Measurements from ENCODE around the gene PLEKHM3.
A peak's percentile ranks its signal among the peaks of the same experiment; 100 is the strongest.

DNA sequence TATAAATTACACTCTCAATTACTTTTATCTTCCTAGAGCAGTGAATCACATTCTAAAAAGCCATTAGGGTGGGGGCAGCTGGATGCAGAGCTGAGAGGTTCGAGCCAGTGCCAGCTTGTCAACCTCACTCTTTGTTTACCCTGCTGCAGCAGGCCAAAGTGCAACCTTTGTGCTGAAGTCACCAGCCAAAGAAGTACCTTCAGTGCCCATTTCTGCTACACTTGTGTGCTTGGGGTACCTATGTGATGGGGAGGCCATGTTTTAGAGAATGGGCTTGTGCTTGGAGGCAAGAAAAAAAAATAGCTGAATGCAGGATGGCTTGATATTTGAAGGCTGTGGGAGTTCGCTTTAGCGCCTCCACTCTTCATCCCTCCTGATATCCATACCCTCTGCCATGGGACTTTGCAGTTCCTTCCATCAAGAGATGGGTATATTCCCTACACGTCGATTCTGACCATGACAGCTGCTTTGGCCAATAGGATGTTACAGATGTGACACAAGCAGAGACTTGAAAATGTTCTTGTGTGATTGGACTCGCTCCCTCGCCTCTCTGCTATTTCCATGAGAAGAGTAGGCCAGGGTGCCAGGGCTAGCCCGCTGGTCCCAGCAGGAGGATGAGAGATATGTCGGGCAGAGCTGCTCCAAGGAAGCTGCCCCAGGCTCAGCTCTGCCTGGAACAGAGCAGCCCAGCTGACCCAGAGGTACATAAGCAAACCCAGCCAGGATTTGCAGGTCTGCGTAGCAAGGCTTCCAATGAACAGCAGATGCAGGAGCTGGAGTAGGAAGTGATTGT is 242.9 kb downstream of the PLEKHM3 start:
- TF ChIP-seq ZFP36L2 (CRISPR knock-in tag; IDR thresholded peaks at IDR 0.05) (no peak), ETV6 (CRISPR knock-in tag; conservative IDR thresholded peaks at IDR 0.05) (0 out of 2 replicates have a peak, but pooled peaks have one; percentile 31), EZH2 (conservative IDR thresholded peaks at IDR 0.05; ENCODE audit: low read depth, low read length) (no peak), ATF3 (CRISPR knock-in tag; IDR thresholded peaks at IDR 0.05) (peak; percentile 62; the same call in 1 of the 2 replicates), ZNF317 (CRISPR knock-in tag; IDR thresholded peaks at IDR 0.05) (no peak), ZNF256 (CRISPR knock-in tag; conservative IDR thresholded peaks at IDR 0.05) (no peak)
- TF ChIP-seq, protein P1, sequence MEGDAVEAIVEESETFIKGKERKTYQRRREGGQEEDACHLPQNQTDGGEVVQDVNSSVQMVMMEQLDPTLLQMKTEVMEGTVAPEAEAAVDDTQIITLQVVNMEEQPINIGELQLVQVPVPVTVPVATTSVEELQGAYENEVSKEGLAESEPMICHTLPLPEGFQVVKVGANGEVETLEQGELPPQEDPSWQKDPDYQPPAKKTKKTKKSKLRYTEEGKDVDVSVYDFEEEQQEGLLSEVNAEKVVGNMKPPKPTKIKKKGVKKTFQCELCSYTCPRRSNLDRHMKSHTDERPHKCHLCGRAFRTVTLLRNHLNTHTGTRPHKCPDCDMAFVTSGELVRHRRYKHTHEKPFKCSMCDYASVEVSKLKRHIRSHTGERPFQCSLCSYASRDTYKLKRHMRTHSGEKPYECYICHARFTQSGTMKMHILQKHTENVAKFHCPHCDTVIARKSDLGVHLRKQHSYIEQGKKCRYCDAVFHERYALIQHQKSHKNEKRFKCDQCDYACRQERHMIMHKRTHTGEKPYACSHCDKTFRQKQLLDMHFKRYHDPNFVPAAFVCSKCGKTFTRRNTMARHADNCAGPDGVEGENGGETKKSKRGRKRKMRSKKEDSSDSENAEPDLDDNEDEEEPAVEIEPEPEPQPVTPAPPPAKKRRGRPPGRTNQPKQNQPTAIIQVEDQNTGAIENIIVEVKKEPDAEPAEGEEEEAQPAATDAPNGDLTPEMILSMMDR (CRISPR knock-in tag; IDR thresholded peaks at IDR 0.05) = peak; percentile 13; the same call in 1 of the 2 replicates
- TF ChIP-seq, protein P2, sequence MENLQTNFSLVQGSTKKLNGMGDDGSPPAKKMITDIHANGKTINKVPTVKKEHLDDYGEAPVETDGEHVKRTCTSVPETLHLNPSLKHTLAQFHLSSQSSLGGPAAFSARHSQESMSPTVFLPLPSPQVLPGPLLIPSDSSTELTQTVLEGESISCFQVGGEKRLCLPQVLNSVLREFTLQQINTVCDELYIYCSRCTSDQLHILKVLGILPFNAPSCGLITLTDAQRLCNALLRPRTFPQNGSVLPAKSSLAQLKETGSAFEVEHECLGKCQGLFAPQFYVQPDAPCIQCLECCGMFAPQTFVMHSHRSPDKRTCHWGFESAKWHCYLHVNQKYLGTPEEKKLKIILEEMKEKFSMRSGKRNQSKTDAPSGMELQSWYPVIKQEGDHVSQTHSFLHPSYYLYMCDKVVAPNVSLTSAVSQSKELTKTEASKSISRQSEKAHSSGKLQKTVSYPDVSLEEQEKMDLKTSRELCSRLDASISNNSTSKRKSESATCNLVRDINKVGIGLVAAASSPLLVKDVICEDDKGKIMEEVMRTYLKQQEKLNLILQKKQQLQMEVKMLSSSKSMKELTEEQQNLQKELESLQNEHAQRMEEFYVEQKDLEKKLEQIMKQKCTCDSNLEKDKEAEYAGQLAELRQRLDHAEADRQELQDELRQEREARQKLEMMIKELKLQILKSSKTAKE (CRISPR knock-in tag; IDR thresholded peaks at IDR 0.05; ENCODE audit: borderline replicate concordance) = no peak
- TF ChIP-seq, protein P3, sequence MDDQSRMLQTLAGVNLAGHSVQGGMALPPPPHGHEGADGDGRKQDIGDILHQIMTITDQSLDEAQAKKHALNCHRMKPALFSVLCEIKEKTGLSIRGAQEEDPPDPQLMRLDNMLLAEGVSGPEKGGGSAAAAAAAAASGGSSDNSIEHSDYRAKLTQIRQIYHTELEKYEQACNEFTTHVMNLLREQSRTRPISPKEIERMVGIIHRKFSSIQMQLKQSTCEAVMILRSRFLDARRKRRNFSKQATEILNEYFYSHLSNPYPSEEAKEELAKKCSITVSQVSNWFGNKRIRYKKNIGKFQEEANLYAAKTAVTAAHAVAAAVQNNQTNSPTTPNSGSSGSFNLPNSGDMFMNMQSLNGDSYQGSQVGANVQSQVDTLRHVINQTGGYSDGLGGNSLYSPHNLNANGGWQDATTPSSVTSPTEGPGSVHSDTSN (CRISPR knock-in tag; IDR thresholded peaks at IDR 0.05; ENCODE audit: borderline replicate concordance) = no peak

All from HepG2 (cell line).